ENCODE results near the gene SHISA6.

The SHISA6 gene

GRCh38 chr17:11461993-11462548, 221.1 kb downstream of the SHISA6 start:
- DNase-seq = no peak

GRCh38 chr17:11467639-11468038, 226.6 kb downstream of the SHISA6 start:
- no peak for DNase-seq

- DNase-seq = no peak
Measured at GRCh38 chr17:11485336-11486100, 244.5 kb downstream of the SHISA6 start.

GRCh38 chr17:11486101-11486867, 245.3 kb downstream of the SHISA6 start:
- DNase-seq = no peak

GRCh38 chr17:11486868-11487310, 245.9 kb downstream of the SHISA6 start:
- DNase-seq = no peak

- DNase-seq = no peak
Measured at GRCh38 chr17:11487469-11487868, 246.5 kb downstream of the SHISA6 start.

- DNase-seq = no peak
Measured at GRCh38 chr17:11488407-11488806, 247.4 kb downstream of the SHISA6 start.

- DNase-seq = no peak
Measured at GRCh38 chr17:11490171-11490755, 249.2 kb downstream of the SHISA6 start.

GRCh38 chr17:11492511-11492910, 251.5 kb downstream of the SHISA6 start:
- no peak for DNase-seq

GRCh38 chr17:11493936-11494335, 252.9 kb downstream of the SHISA6 start:
- DNase-seq = no peak

- no peak for DNase-seq
Measured at GRCh38 chr17:11495613-11496012, 254.6 kb downstream of the SHISA6 start.

- DNase-seq = no peak
Measured at GRCh38 chr17:11499881-11500280, 258.9 kb downstream of the SHISA6 start.

- DNase-seq = no peak
Measured at GRCh38 chr17:11503308-11504035, 262.5 kb downstream of the SHISA6 start.

- DNase-seq = no peak
Measured at GRCh38 chr17:11506635-11507034, 265.6 kb downstream of the SHISA6 start.

- no peak for DNase-seq
Measured at GRCh38 chr17:11511696-11512095, 270.7 kb downstream of the SHISA6 start.

GRCh38 chr17:11514565-11514964, 273.6 kb downstream of the SHISA6 start:
- no peak for DNase-seq

- no peak for DNase-seq
Measured at GRCh38 chr17:11514981-11515680, 274.1 kb downstream of the SHISA6 start.

- DNase-seq = no peak
Measured at GRCh38 chr17:11515901-11516300, 274.9 kb downstream of the SHISA6 start.

- DNase-seq = no peak
Measured at GRCh38 chr17:11535231-11535630, 294.2 kb downstream of the SHISA6 start.

GRCh38 chr17:11538366-11538765, 297.4 kb downstream of the SHISA6 start:
- no peak for DNase-seq

GRCh38 chr17:11539637-11540036, 298.6 kb downstream of the SHISA6 start:
- no peak for DNase-seq

GRCh38 chr17:11545002-11545401, 304.0 kb downstream of the SHISA6 start:
- no peak for DNase-seq

Measured in stimulated activated naive CD4-positive, alpha-beta T cell (primary cell).